GM06990 (cell line): ENCODE results near the gene OR6C4.
"Not testable (repeated sequence)": the region's sequence is repeated elsewhere in the genome, so short reads cannot be mapped to it uniquely, and the experiment has no call there.

ENCODE experiments used
- DNase-seq: peaks from one replicate; pipeline ENCODE4 v3.0.0-alpha.2; 2011; ENCODE audit not compliant: insufficient read length; ENCODE audit errors: extremely low read depth
- H3K27me3 ChIP-seq: replicated peaks from 2 replicates; pipeline ENCODE4 v1.6.0; 2011; ENCODE audit warnings: low read length; ENCODE audit not compliant: control insufficient read depth, insufficient read depth
- H3K36me3 ChIP-seq: 2 replicates; pipeline ENCODE4 v1.5.1; 2011; ENCODE audit warnings: low read length; ENCODE audit not compliant: control insufficient read depth, insufficient read depth
- H3K4me3 ChIP-seq: replicated peaks from 2 replicates; pipeline ENCODE4 v1.5.1; 2011; ENCODE audit warnings: low read depth, mild to moderate bottlenecking, control low read depth, low read length
- TF ChIP-seq, protein P1 (sequence below): IDR thresholded peaks from 2 replicates; pipeline ENCODE4 v1.5.1; 2011; ENCODE audit warnings: low read length, control low read depth, mild to moderate bottlenecking, inconsistent platforms; ENCODE audit not compliant: insufficient read depth, poor library complexity, severe bottlenecking

The OR6C4 gene

DNA sequence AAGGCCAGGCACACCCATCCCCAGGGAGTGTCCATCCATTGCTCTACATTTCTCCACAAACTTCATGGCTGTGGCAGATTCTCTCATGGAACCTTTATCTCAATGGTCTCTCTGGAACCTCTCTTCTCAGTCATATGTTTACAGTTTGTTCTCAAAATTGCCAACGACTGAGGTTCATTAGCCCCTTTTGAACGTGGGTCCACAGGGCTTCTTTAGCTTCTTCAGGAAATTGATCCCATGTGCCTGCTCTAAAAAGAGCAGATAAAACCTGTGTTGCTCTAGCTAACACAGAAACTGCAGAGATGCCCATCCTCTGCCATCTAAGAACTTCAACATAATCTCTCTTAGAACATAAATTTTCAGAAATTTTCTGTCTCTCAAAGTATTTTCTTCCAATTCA, at the start of gene OR6C4:
Gene OR6C4, plus strand, starts transcription at position 301 of the 400 bp plus-strand sequence. CDS start 1,625 bp downstream, outside the sequence.
- H3K27me3 ChIP-seq, result no peaks in the 10 kb centered on the region
- no peak within 1 kb of the TSS for H3K4me3 ChIP-seq
- no peak for DNase-seq
- TF ChIP-seq, protein P1, sequence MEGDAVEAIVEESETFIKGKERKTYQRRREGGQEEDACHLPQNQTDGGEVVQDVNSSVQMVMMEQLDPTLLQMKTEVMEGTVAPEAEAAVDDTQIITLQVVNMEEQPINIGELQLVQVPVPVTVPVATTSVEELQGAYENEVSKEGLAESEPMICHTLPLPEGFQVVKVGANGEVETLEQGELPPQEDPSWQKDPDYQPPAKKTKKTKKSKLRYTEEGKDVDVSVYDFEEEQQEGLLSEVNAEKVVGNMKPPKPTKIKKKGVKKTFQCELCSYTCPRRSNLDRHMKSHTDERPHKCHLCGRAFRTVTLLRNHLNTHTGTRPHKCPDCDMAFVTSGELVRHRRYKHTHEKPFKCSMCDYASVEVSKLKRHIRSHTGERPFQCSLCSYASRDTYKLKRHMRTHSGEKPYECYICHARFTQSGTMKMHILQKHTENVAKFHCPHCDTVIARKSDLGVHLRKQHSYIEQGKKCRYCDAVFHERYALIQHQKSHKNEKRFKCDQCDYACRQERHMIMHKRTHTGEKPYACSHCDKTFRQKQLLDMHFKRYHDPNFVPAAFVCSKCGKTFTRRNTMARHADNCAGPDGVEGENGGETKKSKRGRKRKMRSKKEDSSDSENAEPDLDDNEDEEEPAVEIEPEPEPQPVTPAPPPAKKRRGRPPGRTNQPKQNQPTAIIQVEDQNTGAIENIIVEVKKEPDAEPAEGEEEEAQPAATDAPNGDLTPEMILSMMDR, result no peak
- H3K36me3 ChIP-seq, result no peaks in the 10 kb centered on the region

DNA sequence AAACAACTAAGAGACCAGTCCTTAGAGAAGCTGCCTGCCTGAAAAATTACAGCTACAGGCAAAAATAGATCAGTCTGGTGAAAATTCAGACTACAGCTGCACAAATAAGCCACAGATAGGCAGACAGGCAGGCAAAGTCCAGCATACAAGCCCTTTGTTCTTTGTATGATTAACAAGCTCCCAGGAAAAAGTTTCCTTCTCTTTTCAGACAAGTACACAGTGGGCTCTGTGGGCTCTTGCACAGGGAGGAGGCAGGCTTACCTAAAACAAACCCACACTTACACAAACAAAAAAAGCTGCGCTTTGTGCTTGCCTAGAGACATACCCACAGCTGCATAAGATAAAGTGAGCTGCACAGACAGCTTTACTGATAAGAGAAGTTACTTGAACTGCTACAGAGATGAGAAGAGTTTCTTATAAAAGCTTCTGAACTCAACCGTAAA, 49.6 kb upstream of the OR6C4 start:
- no peaks in the 10 kb centered on the region for H3K36me3 ChIP-seq
- no peak for DNase-seq

DNA sequence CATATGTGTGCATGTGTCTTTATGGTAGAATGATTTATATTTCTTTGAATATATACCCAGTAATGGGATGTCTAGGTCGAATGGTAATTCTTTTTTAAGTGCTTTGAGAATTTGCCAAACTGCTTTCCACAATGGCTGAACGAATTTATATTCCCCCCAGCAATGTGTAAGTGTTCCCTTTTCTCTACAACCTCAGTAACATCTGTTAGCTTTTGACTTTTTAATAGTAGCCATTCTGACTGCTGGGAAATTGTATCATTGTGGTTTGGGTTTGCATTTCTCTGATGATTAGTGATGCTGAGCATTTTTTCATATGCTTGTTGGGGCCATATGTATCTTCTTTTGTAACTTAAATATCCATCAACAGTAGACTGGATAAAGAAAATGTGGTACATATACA, 47.8 kb upstream of the OR6C4 start:
- Histone ChIP-seq H3K36me3 (no peaks in the 10 kb centered on the region), H3K4me3 (no peak overlapping the region), H3K27me3 (no peaks in the 10 kb centered on the region; the same call in 1 of the 2 replicates)
- TF ChIP-seq, protein P1, result no peak
- no peak for DNase-seq

More for the DNA sequence above, 49.6 kb upstream of the OR6C4 start:
- no peaks in the 10 kb centered on the region; the same call in 1 of the 2 replicates for H3K27me3 ChIP-seq
- H3K4me3 ChIP-seq, result no peak overlapping the region
- TF ChIP-seq, protein P1, result no peak

DNA sequence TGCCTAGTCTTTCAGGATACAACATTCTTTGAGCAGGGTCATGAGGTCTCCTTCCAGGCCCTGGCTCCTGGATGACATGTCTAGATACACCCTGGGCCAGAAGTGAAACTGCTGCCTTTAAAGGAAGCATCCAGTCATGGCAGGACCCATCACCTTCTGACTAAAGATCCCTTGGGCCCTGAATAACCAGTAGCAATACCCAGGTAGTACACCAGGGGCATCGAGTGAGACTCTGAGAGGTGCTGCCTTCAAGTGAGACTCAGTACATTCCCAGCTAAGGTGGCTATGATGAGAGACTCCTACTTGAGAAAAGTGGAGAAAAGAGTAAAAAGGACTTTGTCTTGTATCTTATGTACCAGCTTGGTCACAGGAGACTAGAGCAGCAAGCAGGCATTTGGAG, 33.7 kb upstream of the OR6C4 start:
- H3K4me3 ChIP-seq, result no peak overlapping the region
- no peak for DNase-seq
- TF ChIP-seq, protein P1, result peak; percentile 13
- no peaks in the 10 kb centered on the region for H3K36me3 ChIP-seq
- H3K27me3 ChIP-seq, result no peaks in the 10 kb centered on the region

DNA sequence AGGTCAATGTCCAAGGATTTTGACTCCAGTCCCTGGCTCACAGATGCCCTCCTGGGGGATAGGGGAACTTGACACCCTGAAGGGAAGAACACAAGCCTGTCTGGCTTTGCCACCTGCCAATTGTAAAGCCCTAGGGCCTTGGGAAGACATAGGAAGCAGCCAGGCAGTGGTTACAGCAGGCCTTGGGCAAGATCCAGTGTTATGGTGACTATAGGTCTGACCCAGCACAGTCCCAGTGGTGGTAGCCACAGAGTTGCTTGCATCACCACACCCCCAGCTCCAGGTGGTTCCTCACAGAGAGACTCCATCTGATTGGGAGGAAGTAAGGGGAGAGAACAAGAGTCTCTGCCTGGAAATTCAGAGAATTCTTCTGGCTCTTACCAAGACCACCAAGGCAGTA, 33.0 kb upstream of the OR6C4 start:
- TF ChIP-seq, protein P1, result no peak
- H3K36me3 ChIP-seq, result no peaks in the 10 kb centered on the region
- no peaks in the 10 kb centered on the region for H3K27me3 ChIP-seq
- no peak overlapping the region for H3K4me3 ChIP-seq
- no peak for DNase-seq

DNA sequence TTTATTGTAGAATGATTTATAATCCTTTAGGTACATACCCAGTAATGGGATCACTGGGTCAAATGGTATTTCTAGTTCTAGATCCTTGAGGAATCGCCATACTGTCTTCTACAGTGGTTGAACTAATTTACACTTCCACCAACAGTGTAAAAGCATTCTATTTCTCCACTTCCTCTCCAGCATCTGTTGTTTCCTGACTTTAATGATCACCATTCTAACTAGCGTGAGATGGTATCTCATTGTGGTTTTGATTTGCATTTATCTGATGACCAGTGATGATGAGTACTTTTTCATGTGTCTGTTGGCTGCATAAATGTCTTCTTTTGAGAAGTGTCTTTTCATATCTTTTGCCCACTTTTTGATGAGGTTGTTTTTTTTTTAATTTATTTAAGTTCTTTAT, 1.2 kb upstream of the OR6C4 start:
- H3K4me3 ChIP-seq, DNase-seq, H3K36me3 ChIP-seq, H3K27me3 ChIP-seq: not testable (repeated sequence)
